22Rv1 (cell line): ENCODE measurements around the gene MINDY4.

Experiments
- ZFX ChIP-seq: fragments of 450-650 bp; IDR thresholded peaks from 2 replicates; pipeline ENCODE4 v1.6.1; 2017; ENCODE audit warnings: antibody characterized with exemption, borderline replicate concordance
- TF ChIP-seq, protein P1 (sequence below): fragments of 450-650 bp; IDR thresholded peaks from 2 replicates; pipeline ENCODE4 v1.5.1; 2017; ENCODE audit warnings: mild to moderate bottlenecking

DNA sequence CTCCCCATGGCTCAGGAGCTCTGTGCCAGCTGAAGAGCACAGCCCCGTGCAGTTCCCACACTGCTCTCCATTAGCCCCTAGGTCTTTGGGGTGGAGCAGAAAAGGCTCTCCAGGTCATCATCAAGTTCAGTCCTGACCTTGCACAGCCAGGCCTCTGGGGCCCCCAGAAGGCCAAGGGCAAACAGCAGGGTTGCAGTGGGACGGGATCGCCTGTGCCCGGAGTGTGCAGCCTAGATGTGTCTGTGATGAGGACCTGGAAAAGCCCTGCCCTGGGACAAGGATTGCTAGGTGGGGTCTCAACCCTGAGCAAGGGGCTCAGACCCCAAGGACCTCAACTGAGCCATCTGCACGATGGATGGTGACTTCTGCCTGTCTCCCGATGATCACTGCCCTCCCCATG is 18.7 kb upstream of the MINDY4 start:
- TF ChIP-seq, protein P1, sequence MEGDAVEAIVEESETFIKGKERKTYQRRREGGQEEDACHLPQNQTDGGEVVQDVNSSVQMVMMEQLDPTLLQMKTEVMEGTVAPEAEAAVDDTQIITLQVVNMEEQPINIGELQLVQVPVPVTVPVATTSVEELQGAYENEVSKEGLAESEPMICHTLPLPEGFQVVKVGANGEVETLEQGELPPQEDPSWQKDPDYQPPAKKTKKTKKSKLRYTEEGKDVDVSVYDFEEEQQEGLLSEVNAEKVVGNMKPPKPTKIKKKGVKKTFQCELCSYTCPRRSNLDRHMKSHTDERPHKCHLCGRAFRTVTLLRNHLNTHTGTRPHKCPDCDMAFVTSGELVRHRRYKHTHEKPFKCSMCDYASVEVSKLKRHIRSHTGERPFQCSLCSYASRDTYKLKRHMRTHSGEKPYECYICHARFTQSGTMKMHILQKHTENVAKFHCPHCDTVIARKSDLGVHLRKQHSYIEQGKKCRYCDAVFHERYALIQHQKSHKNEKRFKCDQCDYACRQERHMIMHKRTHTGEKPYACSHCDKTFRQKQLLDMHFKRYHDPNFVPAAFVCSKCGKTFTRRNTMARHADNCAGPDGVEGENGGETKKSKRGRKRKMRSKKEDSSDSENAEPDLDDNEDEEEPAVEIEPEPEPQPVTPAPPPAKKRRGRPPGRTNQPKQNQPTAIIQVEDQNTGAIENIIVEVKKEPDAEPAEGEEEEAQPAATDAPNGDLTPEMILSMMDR = no peak
- no peak for TF ChIP-seq ZFX
